Activated CD8-positive, alpha-beta T cell treated with anti-CD3 and anti-CD28 coated beads, Interleukin-2, amount 10 ng/mL, durations not matched to agents 7 days and 5 days (primary cell): ENCODE results near the gene UBE2G2. TPM values are rescaled to one million over a fixed set of nuclear protein-coding genes. Genes with fewer than 3 reads are reported as not detected.

Experiments used
- ATAC-seq: fragments of 150-1000 bp; cut with Tn5 transposase; one replicate; pipeline ENCODE4 v1.10.0; 2021; ENCODE audit warnings: moderate library complexity
- CTCF ChIA-PET: fragments of 350-600 bp; sonication (Branson Sonifier 250); formaldehyde crosslinking; loops from one replicate; lab custom pipeline; 2021; ENCODE audit warnings: antibody characterized with exemption; lab: Charles Lee
- POLR2A ChIA-PET: fragments of 350-600 bp; sonication (Branson Sonifier 250); formaldehyde crosslinking; loops from one replicate; lab custom pipeline; 2021; ENCODE audit warnings: antibody characterized with exemption; lab: Charles Lee
- DNase-seq: peaks from one replicate; pipeline ENCODE4 v3.0.0-alpha.2; 2020
- H3K27ac Mint-ChIP-seq: one replicate; pipeline ENCODE4 v1.8.0; 2021; ENCODE audit warnings: mild to moderate bottlenecking, mixed read lengths
- H3K27me3 Mint-ChIP-seq: one replicate; pipeline ENCODE4 v1.8.0; 2021; ENCODE audit warnings: low read depth, mixed read lengths
- H3K36me3 Mint-ChIP-seq: one replicate; pipeline ENCODE4 v1.8.0; 2021; ENCODE audit warnings: low read depth, mixed read lengths
- H3K4me1 Mint-ChIP-seq: one replicate; pipeline ENCODE4 v1.8.0; 2021; ENCODE audit warnings: low read depth, mixed read lengths
- H3K4me3 Mint-ChIP-seq: one replicate; pipeline ENCODE4 v1.8.0; 2021; ENCODE audit warnings: mild to moderate bottlenecking, mixed read lengths
- H3K9me3 Mint-ChIP-seq: one replicate; pipeline ENCODE4 v1.8.0; 2022; ENCODE audit warnings: mixed read lengths; ENCODE audit not compliant: insufficient read depth
- total RNA-seq, 2 experiments: library from RNA; stranded (reverse); gene quantifications; one replicate each; pipeline ENCODE4 v1.2.3, GENCODE V29; 2021

UBE2G2 gene
- total RNA-seq, 2 experiments from 2014 or later: 85.5 to 86.0 TPM

GRCh38 chr21:44759628-44760285 is 41.9 kb downstream of the UBE2G2 start:
- CTCF ChIA-PET: no interaction called here
- ATAC-seq (no peak), DNase-seq (no peak)
- H3K9me3 Mint-ChIP-seq: no peaks in the 10 kb centered on the region
- H3K4me3 Mint-ChIP-seq: no peak overlapping the region
- H3K27ac Mint-ChIP-seq: no peak overlapping the region
- POLR2A ChIA-PET: no interaction called here
- peaks cover 3% of the 10 kb centered on the region for H3K4me1 Mint-ChIP-seq
- H3K27me3 Mint-ChIP-seq: no peaks in the 10 kb centered on the region
- H3K36me3 Mint-ChIP-seq: no peaks in the 10 kb centered on the region

DNA sequence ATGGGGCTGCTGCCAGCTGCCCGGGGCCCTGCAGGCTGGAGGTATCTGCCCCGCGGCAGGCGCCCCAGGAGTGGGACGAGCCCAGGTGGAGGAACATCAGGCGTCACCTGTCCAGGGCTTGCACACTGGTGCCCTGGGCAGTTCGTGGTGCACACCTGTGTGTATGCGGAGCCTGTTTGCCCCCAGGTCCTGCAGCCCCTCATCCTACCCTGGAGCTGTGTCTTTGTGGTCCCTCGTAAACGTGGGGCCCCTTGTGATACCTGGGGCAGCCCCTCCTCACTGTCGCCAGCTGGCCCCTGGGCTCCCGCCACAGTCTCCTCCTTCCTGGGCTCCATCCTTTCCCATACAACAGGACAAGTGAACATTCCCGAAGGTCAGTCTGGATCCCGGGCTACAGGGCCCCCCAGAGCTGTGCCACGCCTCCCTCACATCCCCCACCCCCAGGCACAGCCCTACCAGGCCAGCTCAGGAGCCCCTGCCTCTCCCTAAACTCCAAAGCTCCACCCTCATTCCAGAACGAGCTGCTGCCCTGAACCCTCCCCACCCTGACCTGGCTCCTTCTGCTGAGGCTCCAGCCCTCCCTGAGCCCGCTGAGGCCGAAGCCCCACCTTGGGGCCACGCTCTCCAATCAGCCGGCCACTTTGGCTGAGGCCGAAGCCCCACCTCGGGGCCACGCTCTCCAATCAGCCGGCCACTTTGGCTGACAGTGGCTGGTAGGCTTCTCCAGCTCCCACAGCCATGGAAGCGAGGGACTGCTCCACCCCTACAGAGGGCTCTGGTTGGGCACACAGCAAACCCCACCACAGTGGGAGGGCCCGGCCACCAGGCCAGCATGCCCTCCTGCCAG is 42.6 kb downstream of the UBE2G2 start:
- CTCF ChIA-PET: no interaction called here
- H3K4me1 Mint-ChIP-seq: no peaks in the 10 kb centered on the region

DNA sequence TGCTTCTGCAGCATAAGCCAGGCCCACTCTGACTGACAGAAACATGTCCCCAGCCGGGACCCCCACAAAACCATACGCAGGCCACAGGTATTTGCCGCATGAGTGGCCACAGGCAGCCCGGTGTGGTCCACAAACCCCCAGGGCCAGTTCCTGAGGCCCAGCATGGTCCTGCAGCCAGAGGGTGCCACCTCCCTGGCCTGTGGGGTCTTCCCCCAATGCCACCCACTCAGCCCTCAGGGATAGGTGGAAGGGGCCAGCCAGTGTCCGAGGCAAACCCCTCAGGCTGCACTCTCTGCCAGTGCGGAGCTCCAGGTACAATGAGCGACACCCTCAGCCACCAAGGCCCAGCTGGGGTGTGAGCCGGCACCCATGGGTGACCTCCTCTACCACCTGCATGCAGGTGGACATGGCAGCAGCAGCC is 43.5 kb downstream of the UBE2G2 start:
- H3K27ac Mint-ChIP-seq: no peak overlapping the region
- no peaks in the 10 kb centered on the region for H3K36me3 Mint-ChIP-seq
- ChIA-PET POLR2A (no interaction called here), CTCF (no interaction called here)
- ATAC-seq: no peak
- no peaks in the 10 kb centered on the region for H3K9me3 Mint-ChIP-seq
- H3K4me1 Mint-ChIP-seq: no peaks in the 10 kb centered on the region
- no peak overlapping the region for H3K4me3 Mint-ChIP-seq
- DNase-seq: no peak
- H3K27me3 Mint-ChIP-seq: no peaks in the 10 kb centered on the region

More for the DNA sequence above, 42.6 kb downstream of the UBE2G2 start:
- no peak for DNase-seq
- Mint-ChIP-seq H3K27me3 (no peaks in the 10 kb centered on the region), H3K27ac (no peak overlapping the region), H3K9me3 (no peaks in the 10 kb centered on the region), H3K4me3 (no peak overlapping the region), H3K36me3 (no peaks in the 10 kb centered on the region)
- ATAC-seq: no peak
- POLR2A ChIA-PET: no interaction called here

DNA sequence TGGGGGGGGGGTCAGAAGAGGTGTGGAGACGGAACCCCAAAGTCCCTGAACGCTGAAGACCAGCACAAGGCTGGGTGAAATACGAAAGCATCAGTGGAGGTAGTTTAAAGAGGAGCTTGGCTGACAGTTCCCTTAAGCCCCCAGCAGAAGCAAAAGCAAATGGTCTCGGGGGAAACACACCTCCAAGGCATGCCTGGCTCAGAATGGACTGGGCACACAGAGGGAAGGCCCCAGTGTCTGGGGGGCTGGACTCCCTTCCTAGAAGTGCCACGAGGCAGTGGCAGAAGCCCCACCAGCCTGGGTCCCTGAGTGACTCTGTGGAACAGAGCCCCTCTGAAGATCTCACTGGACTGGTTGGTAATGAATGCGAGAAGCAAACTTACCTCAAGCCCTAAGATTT is 43.9 kb downstream of the UBE2G2 start:
- Mint-ChIP-seq H3K9me3 (no peaks in the 10 kb centered on the region), H3K36me3 (no peaks in the 10 kb centered on the region), H3K4me1 (no peaks in the 10 kb centered on the region), H3K27me3 (no peaks in the 10 kb centered on the region), H3K27ac (no peak overlapping the region), H3K4me3 (no peak overlapping the region)
- DNase-seq (no peak), ATAC-seq (no peak)
- ChIA-PET POLR2A (no interaction called here), CTCF (no interaction called here)

DNA sequence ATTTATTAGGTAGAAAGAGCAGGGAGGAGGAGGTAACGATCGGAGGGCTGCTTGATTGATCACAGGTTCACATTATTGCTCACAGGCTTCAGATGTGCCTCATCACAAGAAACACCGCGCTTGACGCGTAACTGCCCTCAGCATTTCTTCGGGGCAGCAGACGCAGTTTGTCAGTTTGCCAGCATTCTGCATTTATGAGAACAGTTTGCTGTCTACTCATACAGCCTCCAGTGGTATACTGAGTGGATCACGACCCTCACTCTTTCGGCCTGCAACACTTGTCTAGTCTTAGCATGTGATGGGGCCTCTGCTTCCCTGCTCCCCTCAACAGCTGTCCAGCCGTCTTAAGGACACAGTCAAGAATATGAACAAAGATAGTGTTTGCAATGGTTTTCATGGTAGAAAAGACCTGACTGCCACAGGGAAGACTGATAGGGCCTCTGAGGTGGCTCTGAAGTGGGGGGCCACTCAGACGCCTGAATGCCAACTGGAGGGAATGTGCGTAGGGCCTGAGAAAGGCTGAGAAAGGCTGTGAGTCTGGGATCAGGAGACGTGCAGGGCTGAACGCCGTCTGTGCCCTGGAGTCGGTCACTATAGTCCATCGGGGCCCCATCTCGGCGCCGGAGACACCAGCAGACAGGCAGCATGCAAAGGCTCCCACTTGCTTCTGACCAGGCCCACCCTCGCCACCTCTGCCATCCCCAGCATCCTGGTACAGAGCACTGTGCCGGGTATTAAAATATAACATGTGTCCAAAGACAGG is 45.0 kb downstream of the UBE2G2 start:
- CTCF ChIA-PET: no interaction called here
- Mint-ChIP-seq H3K4me3 (no peak overlapping the region), H3K4me1 (no peaks in the 10 kb centered on the region)

GRCh38 chr21:44755227-44755626 is 46.4 kb downstream of the UBE2G2 start:
- CTCF ChIA-PET: no interaction called here
- H3K4me1 Mint-ChIP-seq: no peaks in the 10 kb centered on the region
- no peaks in the 10 kb centered on the region for H3K9me3 Mint-ChIP-seq
- H3K27ac Mint-ChIP-seq: no peak overlapping the region
- DNase-seq (no peak), ATAC-seq (no peak)
- no peaks in the 10 kb centered on the region for H3K27me3 Mint-ChIP-seq
- no peaks in the 10 kb centered on the region for H3K36me3 Mint-ChIP-seq
- H3K4me3 Mint-ChIP-seq: no peak overlapping the region
- POLR2A ChIA-PET: no interaction called here

More for the DNA sequence above, 45.0 kb downstream of the UBE2G2 start:
- Mint-ChIP-seq H3K27me3 (no peaks in the 10 kb centered on the region), H3K36me3 (no peaks in the 10 kb centered on the region), H3K9me3 (no peaks in the 10 kb centered on the region), H3K27ac (no peak overlapping the region)
- DNase-seq: no peak
- POLR2A ChIA-PET: no interaction called here
- no peak for ATAC-seq

DNA sequence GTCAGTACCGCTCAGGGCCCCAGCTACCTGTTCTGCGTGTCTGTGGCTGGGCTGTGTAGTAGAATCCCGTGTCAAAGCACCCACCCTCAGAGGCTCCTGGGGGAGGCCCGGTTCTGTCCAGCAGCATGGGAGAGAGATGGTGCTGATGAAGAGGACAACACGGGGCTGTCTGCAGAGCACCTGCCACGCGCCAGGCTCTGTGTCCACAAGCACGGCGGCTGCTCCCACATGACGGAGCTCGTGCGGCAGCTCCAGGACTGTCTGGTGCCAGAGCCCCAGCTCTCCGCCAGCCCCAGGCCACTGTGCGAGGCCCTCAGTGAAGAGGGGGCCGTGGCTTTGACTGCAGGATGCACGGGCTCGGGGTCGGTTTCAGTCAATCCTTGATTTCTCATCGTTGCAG is 48.3 kb downstream of the UBE2G2 start:
- Mint-ChIP-seq H3K27me3 (no peaks in the 10 kb centered on the region), H3K4me1 (no peaks in the 10 kb centered on the region), H3K9me3 (no peaks in the 10 kb centered on the region), H3K27ac (no peak overlapping the region), H3K36me3 (no peaks in the 10 kb centered on the region), H3K4me3 (no peak overlapping the region)
- ATAC-seq (no peak), DNase-seq (no peak)
- ChIA-PET CTCF (interaction anchor here (1.1 to 1.6 kb wide), 2 partner anchors 9 to 11 kb away, joined by 3 read pairs; no protein-coding TSS in a partner anchor), POLR2A (no interaction called here)

DNA sequence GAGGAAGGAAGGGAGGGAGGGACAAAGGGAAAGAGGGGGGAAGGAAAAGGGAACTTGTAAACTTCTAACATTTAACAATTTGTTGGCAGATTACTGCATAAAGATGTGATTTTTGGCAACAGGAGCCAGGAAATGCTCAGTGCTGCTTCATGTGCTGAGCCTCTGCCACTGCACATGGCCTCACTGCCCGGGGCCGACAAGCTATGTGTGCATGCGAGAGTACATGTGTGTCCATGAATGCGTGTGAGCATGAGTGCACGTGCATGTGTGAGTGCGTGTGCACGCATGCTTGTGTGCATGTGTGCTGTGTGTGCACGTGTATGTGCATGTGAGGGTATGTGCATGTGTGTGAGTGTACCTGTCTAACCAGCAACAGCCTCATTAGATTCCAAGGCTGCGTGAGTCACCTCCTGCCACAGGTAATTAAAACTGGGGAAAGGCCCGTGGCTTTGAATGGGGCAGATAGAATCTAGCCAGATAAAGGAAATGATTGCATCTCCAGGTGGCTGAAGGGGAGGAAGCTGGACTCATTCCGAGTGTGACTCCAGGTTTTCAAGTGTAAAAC is 48.9 kb downstream of the UBE2G2 start:
- Mint-ChIP-seq H3K27ac (no peak overlapping the region), H3K4me1 (no peaks in the 10 kb centered on the region), H3K36me3 (no peaks in the 10 kb centered on the region), H3K27me3 (no peaks in the 10 kb centered on the region), H3K4me3 (no peak overlapping the region), H3K9me3 (no peaks in the 10 kb centered on the region)
- ChIA-PET POLR2A (no interaction called here), CTCF (no interaction called here)
- ATAC-seq: no peak
- no peak for DNase-seq

- Mint-ChIP-seq H3K4me1 (no peaks in the 10 kb centered on the region), H3K27ac (no peak overlapping the region), H3K36me3 (no peaks in the 10 kb centered on the region), H3K27me3 (no peaks in the 10 kb centered on the region), H3K9me3 (no peaks in the 10 kb centered on the region), H3K4me3 (no peak overlapping the region)
- DNase-seq (no peak), ATAC-seq (no peak)
- POLR2A ChIA-PET: no interaction called here
- CTCF ChIA-PET: no interaction called here
Measured at GRCh38 chr21:44751799-44752636, 49.6 kb downstream of the UBE2G2 start.

GRCh38 chr21:44751186-44751798 is 50.3 kb downstream of the UBE2G2 start:
- ChIA-PET CTCF (no interaction called here), POLR2A (no interaction called here)
- Mint-ChIP-seq H3K36me3 (no peaks in the 10 kb centered on the region), H3K27me3 (no peaks in the 10 kb centered on the region), H3K4me3 (no peak overlapping the region), H3K27ac (no peak overlapping the region), H3K4me1 (no peaks in the 10 kb centered on the region), H3K9me3 (no peaks in the 10 kb centered on the region)
- no peak for ATAC-seq
- no peak for DNase-seq

GRCh38 chr21:44750675-44751025 is 51.0 kb downstream of the UBE2G2 start:
- no peaks in the 10 kb centered on the region for H3K4me1 Mint-ChIP-seq
- no peaks in the 10 kb centered on the region for H3K36me3 Mint-ChIP-seq
- POLR2A ChIA-PET: no interaction called here
- H3K27me3 Mint-ChIP-seq: no peaks in the 10 kb centered on the region
- H3K4me3 Mint-ChIP-seq: no peak overlapping the region
- H3K9me3 Mint-ChIP-seq: no peaks in the 10 kb centered on the region
- no peak overlapping the region for H3K27ac Mint-ChIP-seq
- CTCF ChIA-PET: no interaction called here
- DNase-seq (no peak), ATAC-seq (no peak)
